ENCODE results near the gene CEP20.

DNA sequence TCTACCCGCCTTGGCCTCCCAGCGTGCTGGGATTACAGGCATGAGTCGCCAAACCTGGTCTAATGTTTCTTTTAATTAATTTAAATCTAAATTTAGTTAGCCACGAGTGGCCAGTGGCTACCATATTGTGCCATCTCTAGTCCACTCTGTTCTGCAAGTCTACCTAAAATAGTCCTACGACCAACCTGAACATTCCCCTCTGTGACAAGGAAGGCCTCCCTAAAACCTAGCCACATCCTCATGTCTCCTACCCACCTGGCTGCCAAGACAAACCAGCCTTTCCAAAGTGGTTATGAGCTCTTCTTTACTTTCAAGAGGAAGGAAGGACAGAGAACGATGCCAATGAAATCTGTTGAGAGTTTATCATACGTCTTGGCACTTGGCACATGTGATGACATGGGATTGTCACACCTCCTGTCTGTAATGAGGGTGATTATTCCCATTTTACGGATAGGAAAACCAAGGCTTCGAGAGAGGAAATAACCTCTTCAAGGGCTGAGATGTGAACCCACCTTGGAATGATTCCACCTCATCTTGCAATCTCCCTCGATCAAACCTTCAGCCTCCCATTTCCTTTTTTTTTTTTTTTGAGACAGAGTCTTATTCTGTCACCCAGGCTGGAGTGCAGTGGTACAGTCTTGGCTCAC is 51.3 kb downstream of the CEP20 start:
- TF ChIP-seq CTCF (IDR thresholded peaks at IDR 0.05) (no peak), POLR2AphosphoS5 (IDR thresholded peaks at IDR 0.05) (no peak), POLR2A (IDR thresholded peaks at IDR 0.05) (no peak)

Measured in suprapubic skin (tissue), 4 donors.